A673 (cell line): ENCODE results near the gene PHLDA3. TPM values are rescaled to one million over a fixed set of nuclear protein-coding genes. Genes with fewer than 3 reads are reported as not detected.
"Not testable (repeated sequence)": the region's sequence is repeated elsewhere in the genome, so short reads cannot be mapped to it uniquely, and the experiment has no call there.

Source experiments
- BruUV-seq: library from RNA; stranded (reverse); fragments of 400-500 nt; replicated peaks from 2 replicates; lab custom pipeline; 2021; lab: Mats Ljungman, UMichigan
- CTCF ChIA-PET: fragments of 300-600 bp; sonication (Branson Sonifier 250); formaldehyde crosslinking; loops from one replicate; lab custom pipeline; 2022; ENCODE audit warnings: antibody characterized with exemption; lab: Charles Lee
- POLR2A ChIA-PET: fragments of 300-600 bp; sonication (Branson Sonifier 250); formaldehyde crosslinking; loops from one replicate; lab custom pipeline; 2022; ENCODE audit warnings: antibody characterized with exemption; ENCODE audit not compliant: low non-redundant PET; lab: Charles Lee
- DNase-seq: peaks from one replicate; pipeline ENCODE4 v3.0.0-alpha.2; 2015; ENCODE audit warnings: low spot score
- H3K27ac ChIP-seq: fragments of 200-600 bp; sonication (generic); 2 replicates; pipeline ENCODE4 v1.5.1; 2016; ENCODE audit warnings: mixed run types, low read depth, mild to moderate bottlenecking, mixed read lengths, antibody characterized with exemption, low read length; ENCODE audit not compliant: poor library complexity, severe bottlenecking
- H3K27me3 ChIP-seq: fragments of 200-600 bp; sonication (generic); replicated peaks from 2 replicates; pipeline ENCODE4 v1.6.1; 2017; ENCODE audit warnings: mixed run types, low read depth, mild to moderate bottlenecking, mixed read lengths, antibody characterized with exemption, low read length; ENCODE audit not compliant: insufficient read depth, poor library complexity
- H3K36me3 ChIP-seq: fragments of 200-600 bp; sonication (generic); 2 replicates; pipeline ENCODE4 v1.6.1; 2016; ENCODE audit warnings: mixed run types, mild to moderate bottlenecking, mixed read lengths, antibody characterized with exemption, low read length; ENCODE audit not compliant: insufficient read depth, poor library complexity, severe bottlenecking
- H3K4me1 ChIP-seq: fragments of 200-600 bp; sonication (generic); 2 replicates; pipeline ENCODE4 v1.6.1; 2017; ENCODE audit warnings: mixed run types, mild to moderate bottlenecking, mixed read lengths, antibody characterized with exemption, low read length; ENCODE audit not compliant: insufficient read depth, poor library complexity, severe bottlenecking
- H3K4me3 ChIP-seq: fragments of 200-600 bp; sonication (generic); 2 replicates; pipeline ENCODE4 v1.5.1; 2016; ENCODE audit warnings: low read depth, mixed run types, mild to moderate bottlenecking, mixed read lengths, low read length; ENCODE audit not compliant: poor library complexity, severe bottlenecking
- H3K9me3 ChIP-seq: fragments of 200-600 bp; sonication (generic); 2 replicates; pipeline ENCODE4 v1.6.1; 2016; ENCODE audit warnings: mixed run types, low read depth, mild to moderate bottlenecking, mixed read lengths, antibody characterized with exemption, low read length; ENCODE audit not compliant: poor library complexity, severe bottlenecking
- CTCF ChIP-seq: fragments of 300-800, 200-600 bp; sonication (generic); conservative IDR thresholded peaks from 2 replicates; pipeline ENCODE4 v1.5.1; 2017; ENCODE audit warnings: low read depth, mild to moderate bottlenecking, antibody characterized with exemption, low read length, moderate library complexity, mixed read lengths
- EZH2 ChIP-seq: fragments of 200-600 bp; sonication (generic); IDR thresholded peaks from 2 replicates; pipeline ENCODE4 v1.6.1; 2017; ENCODE audit warnings: borderline replicate concordance, low read depth, mild to moderate bottlenecking, mixed read lengths, antibody characterized with exemption, low read length; ENCODE audit not compliant: poor library complexity, severe bottlenecking
- intact Hi-C: fragments of 100-400 bp; cut with micrococcal nuclease; formaldehyde crosslinking; loops from one replicate; pipeline ENCODE4 v1.10.0; 2022; ENCODE audit not compliant: unreplicated experiment
- total RNA-seq: library from RNA; stranded (reverse); gene quantifications from 2 replicates; pipeline ENCODE4 v1.2.3, GENCODE V29; 2021

Gene PHLDA3
- total RNA-seq, 1 experiment from 2014 or later: 24.1 TPM

GRCh38 chr1:201493757-201494617 lies 25.0 kb upstream of the PHLDA3 start:
- POLR2A ChIA-PET: no interaction called here
- CTCF ChIA-PET: no interaction called here

GRCh38 chr1:201493026-201493656 lies 24.2 kb upstream of the PHLDA3 start:
- POLR2A ChIA-PET, H3K9me3 ChIP-seq, BruUV-seq, DNase-seq, intact Hi-C loops, CTCF ChIA-PET, H3K4me3 ChIP-seq, H3K27me3 ChIP-seq: not testable (repeated sequence)
- Histone ChIP-seq H3K4me1 (peaks cover 42% of the 10 kb centered on the region), H3K36me3 (peaks cover 71% of the 10 kb centered on the region), H3K27ac (peak overlapping the region; percentile 74)

More at GRCh38 chr1:201493757-201494617, 25.0 kb upstream of the PHLDA3 start:
- H3K4me3 ChIP-seq: no peak overlapping the region
- no peak overlapping the region for H3K27ac ChIP-seq
- no peaks in the 10 kb centered on the region for H3K27me3 ChIP-seq
- H3K9me3 ChIP-seq: no peaks in the 10 kb centered on the region
- no TSS peak for BruUV-seq
- H3K4me1 ChIP-seq: peaks cover 42% of the 10 kb centered on the region
- TF ChIP-seq EZH2: no peak
- no peak for TF ChIP-seq CTCF
- H3K36me3 ChIP-seq: peaks cover 62% of the 10 kb centered on the region
- intact Hi-C loops: no loop called here
- no peak for DNase-seq

GRCh38 chr1:201491896-201492511 lies 23.0 kb upstream of the PHLDA3 start:
- DNase-seq: no peak

More at GRCh38 chr1:201491896-201492511, 23.0 kb upstream of the PHLDA3 start:
- no peak for TF ChIP-seq CTCF
- TF ChIP-seq EZH2: no peak
- H3K4me3 ChIP-seq: no peak overlapping the region
- H3K9me3 ChIP-seq: no peaks in the 10 kb centered on the region
- H3K27ac ChIP-seq: peak overlapping the region; percentile 74
- CTCF ChIA-PET: interaction anchor here (1.1 kb wide), 1 partner anchor 21 kb away, joined by 5 read pairs; no protein-coding TSS in a partner anchor
- no peaks in the 10 kb centered on the region for H3K27me3 ChIP-seq
- BruUV-seq: no TSS peak
- POLR2A ChIA-PET: no interaction called here
- intact Hi-C loops: no loop called here
- peaks cover 42% of the 10 kb centered on the region for H3K4me1 ChIP-seq
- peaks cover 82% of the 10 kb centered on the region for H3K36me3 ChIP-seq
